PC-9 (cell line): Measurements from ENCODE around the gene TMEM98.

ENCODE experiments used
- EZH2 ChIP-seq: fragments of 200-600 bp; sonication (generic); IDR thresholded peaks from 2 replicates; pipeline ENCODE4 v1.8.0; 2017; ENCODE audit warnings: antibody characterized with exemption, low read depth
- TF ChIP-seq, protein P1 (sequence below): fragments of 200-600 bp; sonication (generic); conservative IDR thresholded peaks from 2 replicates; pipeline ENCODE4 v1.6.1; 2017; ENCODE audit warnings: mixed run types, antibody characterized with exemption, mild to moderate bottlenecking, moderate library complexity

DNA sequence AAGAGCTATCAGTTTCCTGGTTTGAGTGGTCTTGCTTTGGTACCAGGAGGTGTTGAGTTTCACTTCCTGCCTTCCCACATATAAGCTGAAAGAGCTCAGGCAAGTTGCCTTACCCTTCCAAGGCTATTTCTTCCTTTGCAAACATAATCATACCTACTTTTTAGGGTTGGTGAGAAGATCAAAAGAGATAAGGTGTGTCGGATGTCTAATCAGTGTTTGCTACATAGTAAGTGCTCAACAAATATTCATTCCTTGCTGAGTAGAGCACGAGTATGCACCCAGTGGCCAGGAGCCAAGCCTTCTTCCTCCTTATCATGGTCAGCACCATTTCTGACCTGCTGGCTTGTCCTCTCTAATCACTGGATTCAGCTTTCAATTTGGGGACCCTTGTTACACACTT is 12.7 kb upstream of the TMEM98 start:
- TF ChIP-seq, protein P1, sequence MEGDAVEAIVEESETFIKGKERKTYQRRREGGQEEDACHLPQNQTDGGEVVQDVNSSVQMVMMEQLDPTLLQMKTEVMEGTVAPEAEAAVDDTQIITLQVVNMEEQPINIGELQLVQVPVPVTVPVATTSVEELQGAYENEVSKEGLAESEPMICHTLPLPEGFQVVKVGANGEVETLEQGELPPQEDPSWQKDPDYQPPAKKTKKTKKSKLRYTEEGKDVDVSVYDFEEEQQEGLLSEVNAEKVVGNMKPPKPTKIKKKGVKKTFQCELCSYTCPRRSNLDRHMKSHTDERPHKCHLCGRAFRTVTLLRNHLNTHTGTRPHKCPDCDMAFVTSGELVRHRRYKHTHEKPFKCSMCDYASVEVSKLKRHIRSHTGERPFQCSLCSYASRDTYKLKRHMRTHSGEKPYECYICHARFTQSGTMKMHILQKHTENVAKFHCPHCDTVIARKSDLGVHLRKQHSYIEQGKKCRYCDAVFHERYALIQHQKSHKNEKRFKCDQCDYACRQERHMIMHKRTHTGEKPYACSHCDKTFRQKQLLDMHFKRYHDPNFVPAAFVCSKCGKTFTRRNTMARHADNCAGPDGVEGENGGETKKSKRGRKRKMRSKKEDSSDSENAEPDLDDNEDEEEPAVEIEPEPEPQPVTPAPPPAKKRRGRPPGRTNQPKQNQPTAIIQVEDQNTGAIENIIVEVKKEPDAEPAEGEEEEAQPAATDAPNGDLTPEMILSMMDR = no peak
- no peak for TF ChIP-seq EZH2
